Effector memory CD4-positive, alpha-beta T cell (primary cell): Measurements from ENCODE around the gene NFIB.

ENCODE experiments used
- DNase-seq, 3 donors: peaks; one replicate each; pipeline ENCODE4 v3.0.0-alpha.2; 2020
- H3K27ac ChIP-seq: 2 replicates; pipeline ENCODE4 v1.7.0; 2013; ENCODE audit warnings: mild to moderate bottlenecking, low read length, moderate library complexity; ENCODE audit not compliant: insufficient read depth, poor library complexity, severe bottlenecking
- H3K27me3 ChIP-seq: replicated peaks from 2 replicates; pipeline ENCODE4 v1.7.0; 2013; ENCODE audit warnings: mild to moderate bottlenecking, low read length; ENCODE audit not compliant: insufficient read depth, control insufficient read depth, poor library complexity, severe bottlenecking
- H3K36me3 ChIP-seq: 2 replicates; pipeline ENCODE4 v1.7.0; 2013; ENCODE audit warnings: mild to moderate bottlenecking, low read length, moderate library complexity; ENCODE audit not compliant: control insufficient read depth, insufficient read depth
- H3K4me1 ChIP-seq: 2 replicates; pipeline ENCODE4 v1.7.0; 2013; ENCODE audit warnings: low read length, mild to moderate bottlenecking; ENCODE audit not compliant: control insufficient read depth, insufficient read depth, poor library complexity, severe bottlenecking
- H3K4me3 ChIP-seq: 2 replicates; pipeline ENCODE4 v1.7.0; 2013; ENCODE audit warnings: low read length, low read depth, mild to moderate bottlenecking; ENCODE audit not compliant: insufficient read depth, poor library complexity, severe bottlenecking
- H3K9me3 ChIP-seq: 2 replicates; pipeline ENCODE4 v1.7.0; 2013; ENCODE audit warnings: mild to moderate bottlenecking, low read length, moderate library complexity; ENCODE audit not compliant: control insufficient read depth

NFIB gene

DNA sequence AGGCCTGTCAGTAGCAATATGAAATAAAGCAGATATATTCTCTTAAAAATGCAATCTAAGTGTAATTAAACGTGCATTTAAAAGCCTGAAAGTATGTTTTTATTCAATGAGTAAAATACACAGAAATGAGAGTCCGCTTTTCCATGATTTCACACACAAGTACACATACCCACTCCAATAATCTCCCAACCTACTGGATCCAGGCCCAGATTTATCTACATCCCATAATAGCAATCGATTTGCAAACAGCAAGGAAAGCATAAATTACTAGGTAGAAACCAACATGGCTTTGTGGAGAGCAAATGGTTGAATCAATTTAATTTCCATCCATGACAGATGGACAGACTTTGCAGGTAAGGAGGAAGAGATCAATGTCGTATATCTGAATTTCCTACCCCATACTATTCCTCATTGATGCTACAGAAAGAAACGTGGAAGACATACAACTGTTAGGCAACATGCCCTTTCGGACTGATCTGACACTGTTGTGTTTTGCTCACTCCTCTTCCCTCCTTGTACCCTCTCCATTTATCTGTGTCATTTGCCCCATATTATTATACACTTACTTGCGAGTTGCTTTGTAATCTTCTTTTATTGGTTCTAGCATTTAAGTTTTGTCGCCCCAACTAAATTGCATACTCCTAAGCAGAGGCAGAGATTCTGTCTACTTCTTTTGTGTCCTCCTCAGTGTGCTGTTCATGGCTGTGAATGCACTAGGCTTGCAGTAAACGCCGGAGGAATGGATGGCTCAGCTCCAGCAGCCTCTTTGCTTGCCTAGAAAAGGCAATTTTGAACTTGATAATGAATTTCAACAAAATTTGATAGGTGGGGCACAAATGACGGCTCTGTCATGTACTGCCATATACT lies 133.6 kb downstream of the NFIB start:
- Histone ChIP-seq H3K4me3 (no peak overlapping the region), H3K27ac (no peak overlapping the region), H3K36me3 (no peaks in the 10 kb centered on the region), H3K27me3 (no peaks in the 10 kb centered on the region), H3K9me3 (no peaks in the 10 kb centered on the region), H3K4me1 (no peaks in the 10 kb centered on the region)
- DNase-seq = no peak

DNA sequence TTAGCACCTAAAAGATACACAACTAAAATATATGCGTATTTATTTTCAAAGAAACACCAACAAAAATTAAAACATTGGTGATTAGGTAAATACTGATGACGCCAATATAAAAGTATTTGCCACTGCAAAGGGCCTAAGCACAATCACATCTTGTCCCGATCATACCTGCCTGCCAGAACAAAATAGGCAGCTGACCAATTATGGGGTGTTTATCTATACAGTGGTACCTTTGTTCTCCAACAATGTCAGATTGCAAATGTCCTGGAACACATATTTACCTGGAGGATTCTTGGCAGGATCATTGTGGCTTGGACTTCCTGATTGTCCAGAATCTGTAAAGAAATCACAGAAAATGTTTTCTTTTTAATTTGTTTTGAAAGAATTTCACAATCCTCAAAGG lies 134.5 kb downstream of the NFIB start:
- Histone ChIP-seq H3K36me3 (no peaks in the 10 kb centered on the region), H3K27ac (no peak overlapping the region), H3K27me3 (no peaks in the 10 kb centered on the region), H3K4me3 (no peak overlapping the region), H3K9me3 (no peaks in the 10 kb centered on the region), H3K4me1 (no peaks in the 10 kb centered on the region)
- DNase-seq = no peak

DNA sequence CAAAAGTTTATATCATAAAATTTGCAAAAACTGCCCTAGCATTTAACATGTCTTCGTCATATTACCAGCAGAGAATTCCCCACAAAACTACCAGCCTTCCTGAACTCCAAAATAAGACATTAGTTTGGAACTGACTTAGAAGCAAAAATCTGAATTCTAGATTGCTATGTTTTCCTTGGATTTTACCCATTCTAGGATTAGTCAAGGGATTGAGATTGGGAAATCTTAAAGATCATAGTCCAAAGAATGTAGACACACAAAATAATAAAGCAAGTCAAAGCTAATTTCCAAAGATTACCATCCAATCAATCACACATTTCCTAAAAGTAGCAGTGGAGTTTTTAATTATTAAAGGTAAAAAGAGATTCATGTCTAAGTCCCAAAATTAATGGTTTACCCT lies 138.2 kb downstream of the NFIB start:
- Histone ChIP-seq H3K27ac (no peak overlapping the region), H3K9me3 (no peaks in the 10 kb centered on the region), H3K36me3 (no peaks in the 10 kb centered on the region), H3K4me1 (no peaks in the 10 kb centered on the region), H3K4me3 (no peak overlapping the region), H3K27me3 (no peaks in the 10 kb centered on the region)
- DNase-seq = no peak

DNA sequence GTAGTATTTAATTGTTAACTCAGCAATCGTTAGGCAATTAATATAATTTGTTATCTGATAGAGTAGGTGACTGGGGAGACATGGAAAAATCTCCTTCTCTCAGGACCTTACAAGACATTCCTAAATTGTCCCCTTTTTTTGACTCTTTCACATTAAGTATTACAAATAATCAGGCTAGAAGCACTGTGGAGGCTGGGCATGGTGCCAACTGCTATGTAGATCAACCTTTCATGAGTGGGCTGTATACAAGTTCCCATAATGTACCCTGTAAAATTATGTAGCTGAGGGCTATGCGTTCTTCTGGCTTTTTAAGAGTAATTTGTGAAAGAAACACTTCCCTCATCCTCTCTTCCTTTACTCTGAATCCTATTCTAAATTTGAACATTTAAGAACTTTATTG lies 140.2 kb downstream of the NFIB start:
- Histone ChIP-seq H3K4me1 (no peaks in the 10 kb centered on the region), H3K4me3 (no peak overlapping the region), H3K36me3 (no peaks in the 10 kb centered on the region), H3K9me3 (no peaks in the 10 kb centered on the region), H3K27me3 (no peaks in the 10 kb centered on the region), H3K27ac (no peak overlapping the region)
- no peak for DNase-seq

DNA sequence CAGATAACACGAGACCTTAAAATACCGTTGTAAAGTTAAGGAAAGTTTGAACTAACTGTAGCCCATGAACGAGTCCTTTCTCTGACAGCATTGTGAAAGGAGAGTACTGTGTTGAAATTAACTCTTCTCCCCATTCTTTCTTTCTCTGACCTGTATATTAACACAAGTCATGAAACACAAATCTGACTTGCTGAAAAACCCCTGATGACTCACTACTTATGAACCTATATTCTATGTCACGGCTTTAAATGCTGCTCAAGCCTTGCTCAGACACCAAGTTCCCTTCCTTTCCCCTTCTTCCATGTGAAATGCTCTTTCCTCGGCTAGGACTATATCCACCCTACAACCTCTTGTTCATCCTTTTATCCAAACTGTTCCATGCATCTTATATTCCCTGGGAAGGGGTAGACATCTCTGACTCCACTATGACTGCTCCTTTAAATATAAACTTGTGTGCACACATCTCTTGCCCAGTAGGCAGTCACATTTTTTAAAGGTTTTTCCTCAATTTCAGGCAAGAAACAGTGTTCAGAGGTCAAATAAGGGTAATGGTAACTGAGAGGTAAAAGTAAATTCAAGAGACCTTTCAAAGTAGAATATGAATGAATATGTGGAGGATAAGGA lies 142.9 kb downstream of the NFIB start:
- H3K27me3 ChIP-seq = no peaks in the 10 kb centered on the region
- H3K4me1 ChIP-seq = no peaks in the 10 kb centered on the region
- H3K9me3 ChIP-seq = no peaks in the 10 kb centered on the region
- no peak overlapping the region for H3K4me3 ChIP-seq
- H3K27ac ChIP-seq = no peak overlapping the region
- no peak for DNase-seq
- H3K36me3 ChIP-seq = no peaks in the 10 kb centered on the region

DNA sequence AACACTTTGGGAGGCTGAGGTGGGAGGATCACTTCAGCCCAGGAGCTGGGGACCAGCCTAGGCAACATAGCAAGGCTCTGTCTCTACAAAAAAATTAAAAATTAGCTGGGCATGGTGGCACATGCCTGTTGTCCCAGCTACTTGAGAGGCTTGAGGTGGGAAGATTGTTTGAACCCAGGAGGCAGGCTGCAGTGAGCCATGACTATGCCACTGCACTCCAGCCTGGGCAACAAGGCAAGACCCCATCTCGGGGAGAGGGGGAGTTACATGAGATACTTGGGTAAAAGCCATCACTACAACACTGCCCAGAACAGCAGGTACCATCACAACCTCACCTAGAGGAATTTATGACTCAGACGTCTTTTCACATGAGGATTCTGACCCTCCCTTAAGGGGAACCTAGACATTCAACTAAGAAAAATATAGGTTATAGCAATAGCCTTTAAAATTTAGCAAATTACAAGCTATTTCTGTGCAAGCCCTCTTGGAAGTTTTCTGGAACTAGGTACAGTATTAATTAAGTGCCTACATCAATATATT lies 143.5 kb downstream of the NFIB start:
- Histone ChIP-seq H3K36me3 (no peaks in the 10 kb centered on the region), H3K9me3 (no peaks in the 10 kb centered on the region), H3K27ac (no peak overlapping the region), H3K4me3 (no peak overlapping the region), H3K4me1 (no peaks in the 10 kb centered on the region), H3K27me3 (no peaks in the 10 kb centered on the region)
- DNase-seq = no peak

DNA sequence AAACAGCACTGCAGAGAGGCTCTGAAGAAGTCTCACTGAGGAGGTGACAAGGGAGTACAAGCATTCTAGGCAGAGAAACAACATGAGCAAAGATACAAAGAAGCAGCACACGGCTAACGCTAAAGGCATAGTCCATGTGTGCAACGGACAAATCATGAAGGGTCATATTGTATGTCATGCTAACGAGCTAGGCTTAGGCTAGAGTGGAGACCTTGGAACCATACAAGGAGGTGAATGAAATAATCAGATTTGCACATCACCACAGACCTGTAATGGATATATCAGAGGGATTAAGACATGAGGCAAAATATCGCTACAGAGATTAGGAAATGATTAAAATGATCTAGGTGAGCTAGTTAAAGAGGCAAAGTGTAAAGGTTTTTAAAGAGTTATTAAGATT lies 145.6 kb downstream of the NFIB start:
- no peak overlapping the region for H3K27ac ChIP-seq
- H3K27me3 ChIP-seq = no peaks in the 10 kb centered on the region
- no peaks in the 10 kb centered on the region for H3K9me3 ChIP-seq
- no peak for DNase-seq
- no peaks in the 10 kb centered on the region for H3K4me1 ChIP-seq
- no peak overlapping the region for H3K4me3 ChIP-seq
- H3K36me3 ChIP-seq = no peaks in the 10 kb centered on the region

DNA sequence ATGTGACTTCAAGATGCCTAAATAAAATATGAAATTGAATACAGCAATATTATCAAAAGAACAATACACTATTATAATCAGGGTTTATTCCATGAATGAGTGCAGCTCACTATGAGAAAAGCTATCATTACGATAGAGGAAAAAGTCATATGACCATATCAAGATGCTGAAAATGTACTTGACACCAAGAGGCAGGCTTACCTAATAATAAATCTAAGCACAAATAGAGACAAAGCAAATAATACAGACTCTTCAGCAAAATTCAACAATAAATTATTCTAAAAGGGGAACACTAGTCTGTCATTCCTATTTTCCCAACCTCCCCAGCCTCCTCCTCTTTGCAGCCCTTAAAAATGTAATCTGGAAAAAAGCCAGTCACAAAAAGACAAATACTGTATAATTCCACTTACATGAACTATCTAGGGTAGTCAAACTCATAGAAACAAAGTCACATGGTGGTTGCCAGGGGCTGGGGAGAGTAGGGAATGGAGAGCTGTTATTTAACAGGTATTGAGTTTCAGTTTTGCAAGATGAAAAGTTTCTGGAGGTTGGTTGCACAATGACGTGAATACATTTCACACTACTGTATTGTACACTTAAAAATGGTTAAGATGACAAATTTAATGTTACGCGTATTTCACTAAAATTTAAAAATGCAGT lies 148.4 kb downstream of the NFIB start:
- no peak overlapping the region for H3K4me3 ChIP-seq

DNA sequence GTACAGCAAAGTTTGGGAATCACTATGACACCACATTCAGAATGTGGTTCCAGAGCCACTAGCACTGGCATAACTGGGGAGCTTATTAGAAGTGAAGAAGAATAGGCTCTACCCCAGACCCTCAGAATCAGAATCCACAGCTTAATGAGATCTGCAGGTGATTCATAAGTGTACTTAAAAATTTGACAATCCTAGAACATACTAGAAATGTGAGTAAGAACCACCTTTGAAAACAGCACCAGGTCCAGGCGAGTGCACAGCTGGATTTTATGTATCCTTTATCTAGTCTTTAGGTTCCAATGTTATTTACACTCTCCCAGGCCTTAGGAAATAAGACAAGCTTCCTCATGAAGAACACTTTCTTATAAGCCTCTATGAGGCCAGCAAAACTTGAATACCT lies 149.0 kb downstream of the NFIB start:
- no peak overlapping the region for H3K27ac ChIP-seq
- no peaks in the 10 kb centered on the region for H3K4me1 ChIP-seq
- DNase-seq = no peak
- no peaks in the 10 kb centered on the region for H3K27me3 ChIP-seq
- H3K4me3 ChIP-seq = no peak overlapping the region
- H3K36me3 ChIP-seq = no peaks in the 10 kb centered on the region
- no peaks in the 10 kb centered on the region for H3K9me3 ChIP-seq

More for the DNA sequence above, 148.4 kb downstream of the NFIB start:
- no peak for DNase-seq
- H3K27me3 ChIP-seq = no peaks in the 10 kb centered on the region
- no peak overlapping the region for H3K27ac ChIP-seq
- H3K4me1 ChIP-seq = no peaks in the 10 kb centered on the region
- no peaks in the 10 kb centered on the region for H3K9me3 ChIP-seq
- H3K36me3 ChIP-seq = no peaks in the 10 kb centered on the region
